Measurements from ENCODE around the gene SLC35E1. TPM values are rescaled to one million over a fixed set of nuclear protein-coding genes. Genes with fewer than 3 reads are reported as not detected.

SLC35E1 gene
- total RNA-seq, 2 donors from 2014 or later: 26.6 to 30.6 TPM

GRCh38 chr19:16620018-16620417, 47.8 kb upstream of the SLC35E1 start:
- Histone ChIP-seq H3K27ac (ENCODE audit: low read depth, low read length) (no peak overlapping the region), H3K36me3 (ENCODE audit: control insufficient read depth, insufficient read depth, low read length) (peaks cover 16% of the 10 kb centered on the region), H3K9ac (ENCODE audit: extremely low read depth, low read length, poor library complexity, severe bottlenecking) (no peak overlapping the region), H3K9me3 (ENCODE audit: control insufficient read depth, low read length) (no peaks in the 10 kb centered on the region), H3K4me1 (ENCODE audit: control insufficient read depth, insufficient read depth, low read length) (no peaks in the 10 kb centered on the region), H3K27me3 (ENCODE audit: control insufficient read depth, insufficient read depth, low read length, poor library complexity, severe bottlenecking) (no peaks in the 10 kb centered on the region), H3K4me3 (ENCODE audit: low read length) (no peak overlapping the region)
- Mint-ChIP-seq H3K27me3 (ENCODE audit: insufficient read depth) (no peaks in the 10 kb centered on the region), H3K36me3 (ENCODE audit: low read depth) (peaks cover 6% of the 10 kb centered on the region), H3K27ac (no peak overlapping the region), H3K9me3 (no peaks in the 10 kb centered on the region), H3K4me3 (no peak overlapping the region), H3K4me1 (peaks cover 31% of the 10 kb centered on the region)
- DNase-seq: no peak
- no peak for TF ChIP-seq CTCF (conservative IDR thresholded peaks at IDR 0.05)
- WGBS, 2 experiments (ENCODE audit: insufficient coverage in 1 of 2, insufficient read length in 1 of 2): 95 to 100% methylated on average over 1 to 5 of the region's 5 CpGs

- no peaks in the 10 kb centered on the region for H3K27me3 Mint-ChIP-seq (ENCODE audit: insufficient read depth)
- Histone ChIP-seq H3K4me3 (ENCODE audit: low read length) (no peak overlapping the region), H3K36me3 (ENCODE audit: control insufficient read depth, insufficient read depth, low read length) (peaks cover 10% of the 10 kb centered on the region), H3K4me1 (ENCODE audit: control insufficient read depth, insufficient read depth, low read length) (no peaks in the 10 kb centered on the region), H3K9ac (ENCODE audit: extremely low read depth, low read length, poor library complexity, severe bottlenecking) (no peak overlapping the region), H3K27me3 (ENCODE audit: control insufficient read depth, insufficient read depth, low read length, poor library complexity, severe bottlenecking) (no peaks in the 10 kb centered on the region), H3K9me3 (ENCODE audit: control insufficient read depth, low read length) (no peaks in the 10 kb centered on the region), H3K27ac (ENCODE audit: low read depth, low read length) (no peak overlapping the region)
- H3K36me3 Mint-ChIP-seq (ENCODE audit: low read depth): peaks cover 6% of the 10 kb centered on the region
- H3K27ac Mint-ChIP-seq: peak overlapping the region; percentile 58
- H3K9me3 Mint-ChIP-seq: no peaks in the 10 kb centered on the region
- peaks cover 30% of the 10 kb centered on the region for H3K4me1 Mint-ChIP-seq
- WGBS, 2 experiments (ENCODE audit: insufficient coverage in 1 of 2, insufficient read length in 1 of 2): 93 to 96% methylated on average over 3 to 7 of the region's 7 CpGs
- no peak for TF ChIP-seq CTCF (conservative IDR thresholded peaks at IDR 0.05)
- no peak for DNase-seq
- no peak overlapping the region for H3K4me3 Mint-ChIP-seq
These were observed 47.2 kb upstream of the SLC35E1 start for GRCh38 chr19:16619457-16619856.

- Histone ChIP-seq H3K9me3 (ENCODE audit: control insufficient read depth, low read length) (no peaks in the 10 kb centered on the region), H3K27ac (ENCODE audit: low read depth, low read length) (no peak overlapping the region), H3K9ac (ENCODE audit: extremely low read depth, low read length, poor library complexity, severe bottlenecking) (no peak overlapping the region), H3K27me3 (ENCODE audit: control insufficient read depth, insufficient read depth, low read length, poor library complexity, severe bottlenecking) (no peaks in the 10 kb centered on the region), H3K4me3 (ENCODE audit: low read length) (no peak overlapping the region), H3K4me1 (ENCODE audit: control insufficient read depth, insufficient read depth, low read length) (no peaks in the 10 kb centered on the region), H3K36me3 (ENCODE audit: control insufficient read depth, insufficient read depth, low read length) (peaks cover 3% of the 10 kb centered on the region)
- H3K9me3 Mint-ChIP-seq: no peaks in the 10 kb centered on the region
- 96 to 100% methylated on average over 1 to 7 of the region's 7 CpGs for WGBS, 2 experiments (ENCODE audit: insufficient coverage in 1 of 2, insufficient read length in 1 of 2)
- no peak for DNase-seq
- no peaks in the 10 kb centered on the region for H3K36me3 Mint-ChIP-seq (ENCODE audit: low read depth)
- TF ChIP-seq CTCF (conservative IDR thresholded peaks at IDR 0.05): no peak
- peaks cover 30% of the 10 kb centered on the region for H3K4me1 Mint-ChIP-seq
- H3K4me3 Mint-ChIP-seq: no peak overlapping the region
- no peaks in the 10 kb centered on the region for H3K27me3 Mint-ChIP-seq (ENCODE audit: insufficient read depth)
- H3K27ac Mint-ChIP-seq: peak overlapping the region; percentile 35
These were observed 46.0 kb upstream of the SLC35E1 start for GRCh38 chr19:16618248-16618647.
